GM19240 (cell line): ENCODE measurements around the gene SAXO1.
"Not testable (repeated sequence)": the region's sequence is repeated elsewhere in the genome, so short reads cannot be mapped to it uniquely, and the experiment has no call there.

Source experiments
- DNase-seq: peaks from one replicate; pipeline ENCODE4 v3.0.0; 2011; ENCODE audit warnings: low spot score; ENCODE audit not compliant: insufficient read length

SAXO1 gene

GRCh38 chr9:18999173-18999785 is 33.7 kb downstream of the SAXO1 start:
- DNase-seq, result no peak

GRCh38 chr9:18997151-18997550 is 35.9 kb downstream of the SAXO1 start:
- DNase-seq, result no peak

- DNase-seq, result no peak
These were observed 36.8 kb downstream of the SAXO1 start for GRCh38 chr9:18996211-18996610.

- DNase-seq, result no peak
These were observed 38.6 kb downstream of the SAXO1 start for GRCh38 chr9:18994263-18994916.

GRCh38 chr9:18991197-18991596 is 41.8 kb downstream of the SAXO1 start:
- not testable (repeated sequence) for DNase-seq

- DNase-seq, result no peak
These were observed 42.5 kb downstream of the SAXO1 start for GRCh38 chr9:18990494-18990893.

- no peak for DNase-seq
These were observed 43.1 kb downstream of the SAXO1 start for GRCh38 chr9:18989865-18990264.

- DNase-seq, result no peak
These were observed 43.9 kb downstream of the SAXO1 start for GRCh38 chr9:18989097-18989496.

GRCh38 chr9:18988003-18988402 is 45.0 kb downstream of the SAXO1 start:
- DNase-seq, result no peak

GRCh38 chr9:18985996-18986395 is 47.0 kb downstream of the SAXO1 start:
- no peak for DNase-seq

- DNase-seq, result no peak
These were observed 47.5 kb downstream of the SAXO1 start for GRCh38 chr9:18985464-18985951.

- no peak for DNase-seq
These were observed 50.8 kb downstream of the SAXO1 start for GRCh38 chr9:18982262-18982620.

GRCh38 chr9:18981476-18982261 is 51.3 kb downstream of the SAXO1 start:
- no peak for DNase-seq

GRCh38 chr9:18980189-18980588 is 52.8 kb downstream of the SAXO1 start:
- DNase-seq, result no peak

- DNase-seq, result no peak
These were observed 53.6 kb downstream of the SAXO1 start for GRCh38 chr9:18979367-18979766.

- no peak for DNase-seq
These were observed 54.8 kb downstream of the SAXO1 start for GRCh38 chr9:18978188-18978587.

- DNase-seq, result no peak
These were observed 56.1 kb downstream of the SAXO1 start for GRCh38 chr9:18976709-18977531.

- DNase-seq, result no peak
These were observed 56.7 kb downstream of the SAXO1 start for GRCh38 chr9:18976221-18976708.

GRCh38 chr9:18973348-18973747 is 59.7 kb downstream of the SAXO1 start:
- no peak for DNase-seq

- DNase-seq, result no peak
These were observed 60.3 kb downstream of the SAXO1 start for GRCh38 chr9:18972675-18973074.

- DNase-seq, result no peak
These were observed 61.1 kb downstream of the SAXO1 start for GRCh38 chr9:18971909-18972308.
